ENCODE data around the gene HOXA3. TPM values are rescaled to one million over a fixed set of nuclear protein-coding genes. Genes with fewer than 3 reads are reported as not detected.

Gene HOXA3
- total RNA-seq, 1 donor from 2014 or later = 3.9 TPM

DNA sequence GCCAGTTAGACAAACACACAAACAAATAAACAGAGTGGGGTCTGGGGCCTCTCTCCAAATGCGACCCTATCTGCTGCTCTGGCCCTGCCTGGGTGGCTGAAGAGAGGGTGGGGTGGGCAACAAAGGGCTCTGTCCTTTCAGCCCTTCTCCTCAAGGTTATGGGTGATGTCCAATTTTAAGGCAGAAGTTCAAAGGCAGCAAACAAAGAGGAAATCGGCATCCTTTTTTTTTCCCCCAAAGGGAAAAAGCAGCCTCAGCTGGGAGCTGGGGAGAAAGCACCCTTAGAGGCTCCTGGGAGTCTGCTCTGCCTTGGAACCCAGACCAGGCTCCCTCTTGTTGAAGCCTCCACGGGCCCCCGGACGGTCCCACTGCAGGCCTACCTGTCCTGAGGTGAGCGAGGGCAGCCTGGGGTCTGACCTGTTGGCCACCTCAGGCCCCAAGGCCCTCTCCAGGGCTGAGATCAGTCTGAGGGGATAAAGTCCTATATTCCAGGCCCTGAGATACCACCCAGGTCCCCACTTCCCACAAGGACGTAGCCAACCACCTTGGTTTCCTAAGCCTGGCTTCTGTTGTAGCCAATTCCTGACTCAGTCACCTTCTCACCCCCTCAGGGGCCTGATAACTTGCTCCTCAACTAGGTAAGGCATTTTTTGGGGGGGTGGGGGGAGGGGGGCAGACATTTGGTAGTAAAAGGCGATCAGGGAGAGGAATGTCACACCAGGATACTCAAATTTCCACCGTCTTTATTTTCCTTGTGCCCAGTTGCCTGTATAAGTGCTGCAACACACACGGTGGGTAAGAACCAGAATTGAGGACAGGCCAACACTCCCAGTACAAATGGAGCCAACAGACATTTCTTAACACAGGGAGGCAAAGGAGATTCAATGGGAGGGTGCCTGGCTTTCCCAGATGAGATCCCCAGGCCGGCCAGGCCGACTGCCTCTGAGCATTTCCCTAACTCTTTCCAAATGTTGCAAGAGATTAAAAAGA lies 28.3 kb upstream of the HOXA3 start:
- Histone ChIP-seq H3K9me3 (no peaks in the 10 kb centered on the region), H3K27me3 (no peaks in the 10 kb centered on the region), H3K36me3 (no peaks in the 10 kb centered on the region), H3K4me3 (peak overlapping the region; percentile 56 to 64), H3K27ac (peak overlapping the region; percentile 99), H3K4me1 (peaks cover 57% of the 10 kb centered on the region)
- DNase-seq (ENCODE audit: extremely low spot score in 2 of 2) = no peak
- intact Hi-C loops (cut with DNase I) = no loop called here
- TF ChIP-seq POLR2AphosphoS5 (IDR thresholded peaks at IDR 0.05; ENCODE audit: insufficient read depth in 1 of 2, low read depth in 1 of 2) = no peak
- TF ChIP-seq, protein P1, sequence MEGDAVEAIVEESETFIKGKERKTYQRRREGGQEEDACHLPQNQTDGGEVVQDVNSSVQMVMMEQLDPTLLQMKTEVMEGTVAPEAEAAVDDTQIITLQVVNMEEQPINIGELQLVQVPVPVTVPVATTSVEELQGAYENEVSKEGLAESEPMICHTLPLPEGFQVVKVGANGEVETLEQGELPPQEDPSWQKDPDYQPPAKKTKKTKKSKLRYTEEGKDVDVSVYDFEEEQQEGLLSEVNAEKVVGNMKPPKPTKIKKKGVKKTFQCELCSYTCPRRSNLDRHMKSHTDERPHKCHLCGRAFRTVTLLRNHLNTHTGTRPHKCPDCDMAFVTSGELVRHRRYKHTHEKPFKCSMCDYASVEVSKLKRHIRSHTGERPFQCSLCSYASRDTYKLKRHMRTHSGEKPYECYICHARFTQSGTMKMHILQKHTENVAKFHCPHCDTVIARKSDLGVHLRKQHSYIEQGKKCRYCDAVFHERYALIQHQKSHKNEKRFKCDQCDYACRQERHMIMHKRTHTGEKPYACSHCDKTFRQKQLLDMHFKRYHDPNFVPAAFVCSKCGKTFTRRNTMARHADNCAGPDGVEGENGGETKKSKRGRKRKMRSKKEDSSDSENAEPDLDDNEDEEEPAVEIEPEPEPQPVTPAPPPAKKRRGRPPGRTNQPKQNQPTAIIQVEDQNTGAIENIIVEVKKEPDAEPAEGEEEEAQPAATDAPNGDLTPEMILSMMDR (IDR thresholded peaks at IDR 0.05) = no peak
- TF ChIP-seq POLR2A (IDR thresholded peaks at IDR 0.05) = no peak

GRCh38 chr7:27179503-27180430 lies 27.4 kb upstream of the HOXA3 start:
- TF ChIP-seq POLR2A (IDR thresholded peaks at IDR 0.05) (peak in 1 of 2 donors; percentile 35), POLR2AphosphoS5 (IDR thresholded peaks at IDR 0.05; ENCODE audit: insufficient read depth in 1 of 2, low read depth in 1 of 2) (peak; percentile 59 to 85)
- TF ChIP-seq, protein P1 (IDR thresholded peaks at IDR 0.05) = peak; percentile 45 to 86 (median 74)

DNA sequence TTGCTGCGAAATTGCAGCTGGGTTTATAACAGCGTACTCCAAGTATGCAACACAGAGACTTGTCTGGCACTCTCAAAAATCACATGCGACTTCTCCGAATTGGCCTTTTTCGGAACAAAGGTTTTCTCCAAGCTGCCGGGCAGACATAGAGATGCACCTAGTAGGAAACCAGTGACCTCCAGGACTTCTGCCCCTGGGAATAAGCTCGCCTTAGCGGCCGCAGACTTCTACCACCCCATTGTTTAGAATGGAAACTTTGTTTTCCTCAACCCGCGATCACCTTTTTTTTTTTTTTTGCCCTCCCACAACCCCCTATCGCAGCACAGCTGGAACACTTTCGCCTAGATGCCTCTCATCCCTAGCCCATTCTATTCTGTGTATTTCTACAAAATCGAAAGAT lies 26.6 kb upstream of the HOXA3 start:
- Histone ChIP-seq H3K4me3 (peak overlapping the region; percentile 56 to 64), H3K36me3 (no peaks in the 10 kb centered on the region), H3K27ac (peak overlapping the region; percentile 99), H3K9me3 (no peaks in the 10 kb centered on the region), H3K27me3 (no peaks in the 10 kb centered on the region), H3K4me1 (peaks cover 73% of the 10 kb centered on the region)
- DNase-seq (ENCODE audit: extremely low spot score in 2 of 2) = no peak
- intact Hi-C loops (cut with DNase I) = no loop called here
- TF ChIP-seq, protein P1 (IDR thresholded peaks at IDR 0.05) = no peak
- TF ChIP-seq POLR2A (IDR thresholded peaks at IDR 0.05) (no peak), POLR2AphosphoS5 (IDR thresholded peaks at IDR 0.05; ENCODE audit: insufficient read depth in 1 of 2, low read depth in 1 of 2) (no peak)

More at GRCh38 chr7:27179503-27180430, 27.4 kb upstream of the HOXA3 start:
- Histone ChIP-seq H3K27me3 (no peaks in the 10 kb centered on the region), H3K4me1 (peaks cover 66% of the 10 kb centered on the region), H3K27ac (peak overlapping the region; percentile 99), H3K9me3 (no peaks in the 10 kb centered on the region), H3K36me3 (no peaks in the 10 kb centered on the region), H3K4me3 (peak overlapping the region; percentile 56 to 64)
- intact Hi-C loops (cut with DNase I) = no loop called here
- DNase-seq (ENCODE audit: extremely low spot score in 2 of 2) = no peak

DNA sequence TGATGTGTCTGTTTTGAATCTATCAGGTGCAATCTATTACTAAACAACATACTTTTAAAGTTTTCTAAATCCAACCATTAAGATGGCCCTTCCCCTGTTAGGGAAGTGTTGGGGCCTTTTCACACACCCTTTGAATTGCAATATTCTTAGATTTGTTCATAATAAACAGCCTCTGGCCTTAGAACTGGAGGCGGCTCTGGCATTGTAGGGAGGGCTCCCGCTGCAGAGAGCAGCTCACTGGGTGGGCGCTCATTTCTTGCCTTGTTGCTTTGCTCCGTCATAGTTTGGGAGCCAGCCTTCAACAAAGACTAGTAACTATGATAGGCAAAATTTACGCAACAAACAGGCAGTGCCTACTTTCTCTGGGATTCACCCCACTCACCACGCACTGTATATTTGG lies 26.0 kb upstream of the HOXA3 start:
- TF ChIP-seq, protein P1 (IDR thresholded peaks at IDR 0.05) = no peak
- TF ChIP-seq POLR2AphosphoS5 (IDR thresholded peaks at IDR 0.05; ENCODE audit: insufficient read depth in 1 of 2, low read depth in 1 of 2) = peak in 1 of 2 donors; percentile 7
- no peak for TF ChIP-seq POLR2A (IDR thresholded peaks at IDR 0.05)
- peaks cover 68% of the 10 kb centered on the region for H3K4me1 ChIP-seq
- peak overlapping the region; percentile 99 for H3K27ac ChIP-seq
- no peak for DNase-seq (ENCODE audit: extremely low spot score in 2 of 2)
- H3K27me3 ChIP-seq = no peaks in the 10 kb centered on the region
- intact Hi-C loops (cut with DNase I) = no loop called here
- H3K9me3 ChIP-seq = no peaks in the 10 kb centered on the region
- H3K4me3 ChIP-seq = peak overlapping the region; percentile 56 to 64
- no peaks in the 10 kb centered on the region for H3K36me3 ChIP-seq
